ENCODE data around the gene THAP3. TPM values are rescaled to one million over a fixed set of nuclear protein-coding genes. Genes with fewer than 3 reads are reported as not detected.
"Not testable (repeated sequence)": the region's sequence is repeated elsewhere in the genome, so short reads cannot be mapped to it uniquely, and the experiment has no call there.

The THAP3 gene
- total RNA-seq, 2 donors from 2014 or later, result 11.9 to 18.9 TPM

GRCh38 chr1:6653436-6654290, 29.0 kb downstream of the THAP3 start:
- H3K27ac ChIP-seq, result no peak overlapping the region
- peaks cover 0 to 8% of the 10 kb centered on the region in 2 donors for H3K36me3 ChIP-seq (replicated peaks in 1 of 2; ENCODE audit: insufficient read depth in 1 of 2, low read depth in 2 of 2)
- no peak for TF ChIP-seq POLR2A (IDR thresholded peaks at IDR 0.05)
- H3K9me3 ChIP-seq, result no peaks in the 10 kb centered on the region
- ATAC-seq (no peak), DNase-seq (no peak)
- no peaks in the 10 kb centered on the region for H3K27me3 ChIP-seq
- no peaks in the 10 kb centered on the region for H3K4me1 ChIP-seq
- 83 to 87% methylated on average over 23 of the region's 23 CpGs for WGBS, 2 donors
- intact Hi-C loops (cut with DNase I), result no loop called here
- H3K4me3 ChIP-seq, result no peak overlapping the region

GRCh38 chr1:6657138-6657537, 32.5 kb downstream of the THAP3 start:
- no peaks in the 10 kb centered on the region for H3K27me3 ChIP-seq
- no peaks in the 10 kb centered on the region for H3K9me3 ChIP-seq
- intact Hi-C loops (cut with DNase I), result no loop called here
- H3K36me3 ChIP-seq (replicated peaks in 1 of 2; ENCODE audit: insufficient read depth in 1 of 2, low read depth in 2 of 2), result peaks cover 0 to 8% of the 10 kb centered on the region in 2 donors
- 82 to 87% methylated on average over 3 to 6 of the region's 6 CpGs for WGBS, 2 donors
- no peak for DNase-seq
- ATAC-seq, result no peak
- H3K27ac ChIP-seq, result no peak overlapping the region
- no peak overlapping the region for H3K4me3 ChIP-seq
- no peaks in the 10 kb centered on the region for H3K4me1 ChIP-seq
- TF ChIP-seq, protein P1, sequence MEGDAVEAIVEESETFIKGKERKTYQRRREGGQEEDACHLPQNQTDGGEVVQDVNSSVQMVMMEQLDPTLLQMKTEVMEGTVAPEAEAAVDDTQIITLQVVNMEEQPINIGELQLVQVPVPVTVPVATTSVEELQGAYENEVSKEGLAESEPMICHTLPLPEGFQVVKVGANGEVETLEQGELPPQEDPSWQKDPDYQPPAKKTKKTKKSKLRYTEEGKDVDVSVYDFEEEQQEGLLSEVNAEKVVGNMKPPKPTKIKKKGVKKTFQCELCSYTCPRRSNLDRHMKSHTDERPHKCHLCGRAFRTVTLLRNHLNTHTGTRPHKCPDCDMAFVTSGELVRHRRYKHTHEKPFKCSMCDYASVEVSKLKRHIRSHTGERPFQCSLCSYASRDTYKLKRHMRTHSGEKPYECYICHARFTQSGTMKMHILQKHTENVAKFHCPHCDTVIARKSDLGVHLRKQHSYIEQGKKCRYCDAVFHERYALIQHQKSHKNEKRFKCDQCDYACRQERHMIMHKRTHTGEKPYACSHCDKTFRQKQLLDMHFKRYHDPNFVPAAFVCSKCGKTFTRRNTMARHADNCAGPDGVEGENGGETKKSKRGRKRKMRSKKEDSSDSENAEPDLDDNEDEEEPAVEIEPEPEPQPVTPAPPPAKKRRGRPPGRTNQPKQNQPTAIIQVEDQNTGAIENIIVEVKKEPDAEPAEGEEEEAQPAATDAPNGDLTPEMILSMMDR (IDR thresholded peaks at IDR 0.05), result no peak
- TF ChIP-seq POLR2A (IDR thresholded peaks at IDR 0.05), result no peak

DNA sequence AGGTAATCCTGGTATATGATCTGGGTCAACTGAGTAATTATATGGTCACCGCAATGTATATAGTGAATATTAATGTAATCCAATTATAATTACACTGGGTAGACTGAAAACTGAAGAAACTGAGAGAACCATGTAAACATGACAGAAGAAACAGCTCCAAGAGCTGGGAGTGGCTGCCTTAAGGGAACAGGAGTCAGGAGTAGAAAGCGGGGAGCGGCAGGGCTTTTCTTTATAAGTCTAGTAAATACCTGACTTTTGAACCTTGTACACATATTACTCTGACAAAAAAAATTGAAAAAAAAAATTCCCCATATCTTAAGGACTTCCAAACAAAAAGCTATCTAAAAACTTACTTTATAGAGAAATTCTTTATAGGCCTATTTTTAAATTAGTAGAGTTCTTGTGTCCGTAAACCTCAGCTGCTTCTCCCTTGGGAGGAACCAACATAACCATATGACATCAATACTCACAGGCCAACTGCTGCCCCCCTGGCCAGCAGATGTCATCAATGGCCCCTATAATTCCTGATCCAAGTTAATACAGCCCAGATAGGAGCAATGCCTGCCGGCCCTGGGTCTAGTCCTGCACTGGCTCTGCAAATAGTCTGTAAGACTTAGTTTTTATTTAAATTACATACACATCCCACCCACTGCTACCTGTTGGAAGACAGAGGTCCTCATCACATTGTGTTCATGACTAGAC, 33.8 kb downstream of the THAP3 start:
- Histone ChIP-seq H3K4me1 (no peaks in the 10 kb centered on the region), H3K27me3 (no peaks in the 10 kb centered on the region), H3K4me3 (no peak overlapping the region), H3K9me3 (no peaks in the 10 kb centered on the region), H3K27ac (no peak overlapping the region), H3K36me3 (replicated peaks in 1 of 2; ENCODE audit: insufficient read depth in 1 of 2, low read depth in 2 of 2) (peaks cover 0 to 4% of the 10 kb centered on the region in 2 donors)
- intact Hi-C loops (cut with DNase I), result no loop called here
- no peak for TF ChIP-seq POLR2A (IDR thresholded peaks at IDR 0.05)
- TF ChIP-seq, protein P1 (IDR thresholded peaks at IDR 0.05), result no peak
- WGBS, 2 donors, result 88 to 90% methylated on average over 5 of the region's 5 CpGs
- DNase-seq (no peak), ATAC-seq (no peak)

DNA sequence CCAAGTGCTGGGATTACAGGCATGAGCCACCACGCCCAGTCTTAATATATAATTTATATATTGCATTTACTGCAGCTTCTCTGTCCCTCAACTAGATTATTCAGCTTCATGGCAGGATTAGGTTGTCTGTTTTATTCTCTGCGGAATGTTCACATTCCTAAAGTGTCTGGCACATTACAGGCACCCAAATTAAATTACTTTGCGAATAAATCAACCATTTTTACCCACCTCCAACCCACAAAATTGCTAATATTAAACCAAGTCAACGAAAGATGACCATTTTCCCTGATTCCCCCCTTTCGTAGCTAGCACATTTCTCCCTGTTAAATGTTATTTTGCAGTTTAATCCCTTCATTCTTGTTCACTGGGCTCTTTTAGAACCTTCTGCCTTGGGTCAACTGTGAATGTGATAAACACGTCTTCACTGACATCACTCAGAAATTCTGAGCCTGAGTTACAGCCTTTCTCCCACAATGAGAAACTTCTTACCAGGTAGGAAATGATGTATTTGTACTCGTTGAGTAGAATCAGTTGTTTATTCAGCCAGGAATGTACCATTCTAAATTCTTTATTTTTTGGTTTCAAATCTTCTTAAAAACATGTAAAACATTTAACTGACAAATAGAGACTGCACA, 35.9 kb downstream of the THAP3 start:
- Histone ChIP-seq H3K27me3 (no peaks in the 10 kb centered on the region), H3K4me1 (no peaks in the 10 kb centered on the region), H3K9me3 (no peaks in the 10 kb centered on the region), H3K4me3 (no peak overlapping the region), H3K36me3 (replicated peaks in 1 of 2; ENCODE audit: insufficient read depth in 1 of 2, low read depth in 2 of 2) (no peaks in the 10 kb centered on the region), H3K27ac (no peak overlapping the region)
- TF ChIP-seq, protein P1 (IDR thresholded peaks at IDR 0.05), result no peak
- no peak for TF ChIP-seq POLR2A (IDR thresholded peaks at IDR 0.05)
- DNase-seq, result no peak
- intact Hi-C loops (cut with DNase I), result no loop called here
- WGBS, 2 donors, result 79 to 80% methylated on average over 7 of the region's 7 CpGs
- no peak for ATAC-seq

DNA sequence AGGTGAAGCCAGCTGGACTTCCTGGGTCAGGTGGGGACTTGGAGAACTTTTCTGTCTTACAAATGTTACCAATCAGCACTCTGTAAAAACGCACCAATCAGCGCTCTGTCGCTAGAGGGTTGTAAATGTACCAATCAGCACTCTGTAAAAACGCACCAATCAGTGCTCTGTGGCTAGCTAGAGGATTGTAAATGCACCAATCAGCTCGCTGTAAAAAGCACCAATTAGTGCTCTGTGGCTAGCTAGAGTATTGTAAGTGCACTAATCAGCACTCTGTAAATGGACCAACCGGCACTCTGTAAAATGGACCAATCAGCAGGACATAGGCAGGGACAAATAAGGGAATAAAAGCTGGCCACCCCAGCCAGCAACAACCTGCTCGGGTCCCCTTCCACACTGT, 37.8 kb downstream of the THAP3 start:
- H3K27ac ChIP-seq; ATAC-seq; H3K27me3 ChIP-seq; intact Hi-C loops (cut with DNase I); H3K4me1 ChIP-seq; H3K9me3 ChIP-seq; H3K36me3 ChIP-seq (replicated peaks in 1 of 2; ENCODE audit: insufficient read depth in 1 of 2, low read depth in 2 of 2); H3K4me3 ChIP-seq; DNase-seq: not testable (repeated sequence)
- WGBS, 2 donors, result 98% methylated on average over 7 of the region's 7 CpGs

Data from body of pancreas (tissue), 4 donors.